Osteoblast (primary cell): ENCODE data around the gene ZBTB7C. TPM values are rescaled to one million over a fixed set of nuclear protein-coding genes. Genes with fewer than 3 reads are reported as not detected.

Source experiments
- DNase-seq: peaks from one replicate; pipeline ENCODE4 v3.0.0; 2011; ENCODE audit warnings: low spot score, mixed read lengths; ENCODE audit not compliant: insufficient read length; ENCODE audit errors: missing footprints
- H2AFZ ChIP-seq: 2 replicates; pipeline ENCODE4 v1.6.0; 2011; ENCODE audit warnings: mild to moderate bottlenecking, low read length
- H3K27ac ChIP-seq: 2 replicates; pipeline ENCODE4 v1.5.1; 2011; ENCODE audit warnings: mild to moderate bottlenecking, low read depth, low read length, moderate library complexity
- H3K27me3 ChIP-seq: 2 replicates; pipeline ENCODE4 v1.6.0; 2012; ENCODE audit warnings: mild to moderate bottlenecking, control low read depth, inconsistent platforms, low read length, moderate library complexity; ENCODE audit not compliant: insufficient read depth
- H3K36me3 ChIP-seq: 2 replicates; pipeline ENCODE4 v1.5.1; 2011; ENCODE audit warnings: mild to moderate bottlenecking, low read length, control low read depth, moderate library complexity; ENCODE audit not compliant: insufficient read depth
- H3K4me1 ChIP-seq: 2 replicates; pipeline ENCODE4 v1.5.1; 2011; ENCODE audit warnings: mild to moderate bottlenecking, low read length, control low read depth, moderate library complexity; ENCODE audit not compliant: insufficient read depth
- H3K4me2 ChIP-seq: 2 replicates; pipeline ENCODE4 v1.6.0; 2011; ENCODE audit warnings: mild to moderate bottlenecking, low read length; ENCODE audit not compliant: insufficient read depth
- H3K4me3 ChIP-seq: fragments of 200-600 bp; sonication (generic); 3 replicates; pipeline ENCODE4 v1.5.1; 2012; ENCODE audit warnings: mild to moderate bottlenecking, low read length, inconsistent platforms; ENCODE audit not compliant: insufficient read depth
- H3K79me2 ChIP-seq: 2 replicates; pipeline ENCODE4 v1.6.0; 2012; ENCODE audit warnings: mild to moderate bottlenecking, low read length, control low read depth, inconsistent platforms; ENCODE audit not compliant: insufficient read depth
- H3K9me3 ChIP-seq: 2 replicates; pipeline ENCODE4 v1.5.1; 2011; ENCODE audit warnings: low read depth, low read length, control low read depth
- H4K20me1 ChIP-seq: 2 replicates; pipeline ENCODE4 v1.6.0; 2012; ENCODE audit warnings: mild to moderate bottlenecking, low read length, control low read depth; ENCODE audit not compliant: insufficient read depth
- CTCF ChIP-seq: IDR thresholded peaks from 2 replicates; pipeline ENCODE4 v1.5.1; 2011; ENCODE audit warnings: mild to moderate bottlenecking, low read depth, low read length, moderate library complexity; ENCODE audit errors: extremely low read depth
- total RNA-seq: library from RNA; depleted of rRNA; stranded (reverse); fragments of >200 nt; gene quantifications from 2 replicates; pipeline ENCODE4 v1.2.3, GENCODE V29; 2012

Gene ZBTB7C
- total RNA-seq, 1 donor, result 0.36 TPM

DNA sequence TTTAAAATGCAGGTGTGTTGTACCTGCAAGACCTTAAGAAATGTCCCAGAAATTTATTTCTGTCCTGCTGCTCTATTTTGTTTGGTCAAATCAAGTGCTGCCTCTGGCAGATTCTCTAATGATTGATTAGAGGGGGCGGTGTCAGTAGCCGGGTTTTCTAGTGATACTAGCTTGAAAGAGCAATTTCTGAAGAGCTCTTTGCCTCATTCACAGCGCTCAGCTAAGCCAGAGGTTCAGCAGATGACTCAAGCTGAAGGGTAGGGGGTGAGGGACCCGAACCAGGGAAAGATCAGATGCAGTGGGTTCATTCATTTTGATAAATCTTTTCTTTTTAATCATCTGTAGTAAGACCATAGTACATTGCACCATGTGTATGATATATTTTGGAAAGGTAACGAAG, 15.0 kb downstream of the ZBTB7C start:
- H4K20me1 ChIP-seq, result no peaks in the 10 kb centered on the region
- no peaks in the 10 kb centered on the region for H3K36me3 ChIP-seq
- DNase-seq, result no peak
- H3K27ac ChIP-seq, result no peak overlapping the region
- no peaks in the 10 kb centered on the region for H3K79me2 ChIP-seq
- peaks cover 38% of the 10 kb centered on the region for H3K27me3 ChIP-seq
- no peak overlapping the region for H3K4me2 ChIP-seq
- H3K4me3 ChIP-seq, result no peak overlapping the region
- H3K4me1 ChIP-seq, result no peaks in the 10 kb centered on the region
- H3K9me3 ChIP-seq, result no peaks in the 10 kb centered on the region
- no peak for TF ChIP-seq CTCF
- H2AFZ ChIP-seq, result no peak overlapping the region

GRCh38 chr18:48393776-48394175, 15.4 kb downstream of the ZBTB7C start:
- Histone ChIP-seq H3K27me3 (peaks cover 38% of the 10 kb centered on the region), H3K27ac (no peak overlapping the region), H3K36me3 (no peaks in the 10 kb centered on the region), H3K4me1 (no peaks in the 10 kb centered on the region), H3K4me3 (no peak overlapping the region), H2AFZ (no peak overlapping the region), H4K20me1 (no peaks in the 10 kb centered on the region), H3K4me2 (no peak overlapping the region), H3K9me3 (no peaks in the 10 kb centered on the region), H3K79me2 (no peaks in the 10 kb centered on the region)
- no peak for TF ChIP-seq CTCF
- DNase-seq, result no peak

DNA sequence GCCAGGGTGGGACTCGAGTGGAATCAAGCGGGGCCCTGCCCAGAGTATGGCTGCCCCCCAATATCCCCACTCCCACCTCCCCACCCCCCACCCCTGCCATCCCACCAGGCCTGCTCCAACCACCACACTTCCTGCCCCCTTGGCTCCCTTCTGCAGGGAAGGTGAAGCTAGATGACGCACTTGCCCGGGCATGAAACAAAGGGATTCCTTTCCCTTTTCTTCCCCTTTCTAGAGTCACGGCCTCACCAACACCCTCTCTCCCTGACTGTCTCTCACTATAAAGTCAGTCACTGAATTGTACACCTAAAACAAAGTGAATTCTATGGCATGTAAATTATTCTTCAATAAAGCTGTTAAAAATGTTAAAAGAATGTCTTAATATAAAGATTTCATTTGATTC, 16.0 kb downstream of the ZBTB7C start:
- no peak overlapping the region for H2AFZ ChIP-seq
- DNase-seq, result no peak
- H3K4me2 ChIP-seq, result no peak overlapping the region
- H3K27ac ChIP-seq, result no peak overlapping the region
- peaks cover 35% of the 10 kb centered on the region for H3K27me3 ChIP-seq
- no peaks in the 10 kb centered on the region for H3K4me1 ChIP-seq
- H3K36me3 ChIP-seq, result no peaks in the 10 kb centered on the region
- TF ChIP-seq CTCF, result no peak
- H4K20me1 ChIP-seq, result no peaks in the 10 kb centered on the region
- no peaks in the 10 kb centered on the region for H3K9me3 ChIP-seq
- H3K79me2 ChIP-seq, result no peaks in the 10 kb centered on the region
- no peak overlapping the region for H3K4me3 ChIP-seq

DNA sequence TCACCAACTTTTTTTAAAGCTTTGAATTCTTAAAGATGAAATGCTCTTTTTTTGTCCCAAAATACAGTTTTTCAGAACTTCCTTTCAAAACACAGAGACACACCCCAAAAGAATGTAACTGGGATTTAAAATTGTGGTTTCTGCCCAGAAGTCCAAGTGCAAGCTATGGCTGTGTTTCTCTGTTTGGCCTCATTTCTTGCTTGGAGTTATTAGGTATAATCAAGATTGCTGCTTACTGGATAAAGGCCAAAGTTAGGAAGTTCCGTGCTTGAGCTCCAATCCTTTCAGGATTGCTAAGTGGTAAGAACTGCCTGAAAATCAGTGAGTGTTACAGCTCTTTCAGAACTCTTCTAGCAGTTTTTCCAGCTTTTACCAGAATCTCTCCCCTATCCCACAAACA, 16.9 kb downstream of the ZBTB7C start:
- Histone ChIP-seq H3K27ac (no peak overlapping the region), H3K4me2 (no peak overlapping the region), H4K20me1 (no peaks in the 10 kb centered on the region), H2AFZ (no peak overlapping the region), H3K9me3 (no peaks in the 10 kb centered on the region), H3K4me3 (no peak overlapping the region), H3K79me2 (no peaks in the 10 kb centered on the region), H3K36me3 (no peaks in the 10 kb centered on the region), H3K4me1 (no peaks in the 10 kb centered on the region), H3K27me3 (peaks cover 30% of the 10 kb centered on the region)
- TF ChIP-seq CTCF, result no peak
- no peak for DNase-seq
